Fibroblast of peridontal ligament (primary cell): ENCODE data around the gene GCAT.

Source experiments
- DNase-seq: peaks from one replicate; pipeline ENCODE4 v3.0.0-alpha.2; 2010; ENCODE audit errors: extremely low read depth

Gene GCAT

DNA sequence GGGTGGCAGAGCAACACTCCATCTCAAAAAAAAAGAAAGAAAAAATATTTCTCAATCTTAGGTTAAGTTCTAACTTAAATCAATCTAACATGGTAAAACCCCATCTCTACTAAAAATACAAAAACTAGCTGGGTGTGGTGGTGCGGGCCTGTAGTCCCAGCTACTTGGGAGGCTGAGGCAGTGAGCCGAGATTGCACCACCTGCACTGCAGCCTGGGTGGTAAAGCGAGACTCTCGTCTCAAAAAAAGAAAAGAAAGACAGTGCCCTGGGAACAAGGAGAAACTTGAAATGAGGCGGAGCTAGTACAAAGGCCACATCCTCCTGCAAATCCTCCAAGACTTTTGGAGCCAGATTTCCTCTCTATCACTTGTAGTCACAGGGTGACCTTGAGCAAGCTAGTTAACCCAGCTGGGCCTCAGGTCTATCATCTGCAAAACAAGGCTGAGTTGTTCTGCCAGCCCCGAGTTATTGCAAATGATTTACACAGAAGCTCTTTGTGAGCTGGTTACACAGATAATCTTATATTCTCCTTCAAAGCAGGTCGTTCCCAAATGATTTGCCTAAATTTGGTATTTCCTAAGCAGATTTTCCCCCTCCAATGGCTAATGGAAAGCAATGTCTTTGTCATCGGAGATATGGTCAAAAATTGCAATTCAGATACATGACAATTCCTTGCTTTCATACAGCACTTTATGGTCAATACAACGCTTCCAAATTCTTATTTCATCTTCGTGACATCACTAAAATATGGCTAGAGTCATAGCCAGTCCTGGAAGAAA lies 34.5 kb downstream of the GCAT start:
- no peak for DNase-seq

DNA sequence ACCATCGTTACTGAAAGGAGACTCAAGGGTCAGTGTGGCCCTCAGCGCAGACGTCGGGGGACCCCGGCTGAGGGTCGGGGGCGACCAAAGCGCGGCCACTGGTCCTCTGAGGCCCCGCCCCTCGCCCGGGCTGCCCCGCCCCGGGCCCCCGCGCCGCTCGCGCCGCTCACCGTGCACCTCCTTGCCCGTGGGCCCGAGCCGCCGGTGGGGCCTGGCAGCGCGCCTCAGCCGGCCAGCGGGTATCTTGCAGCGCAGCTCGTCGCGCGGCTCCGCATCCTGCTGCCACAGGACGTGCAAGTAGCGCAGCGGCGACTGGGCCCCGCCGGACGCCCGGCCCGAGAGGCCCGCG lies 36.0 kb downstream of the GCAT start:
- no peak for DNase-seq

DNA sequence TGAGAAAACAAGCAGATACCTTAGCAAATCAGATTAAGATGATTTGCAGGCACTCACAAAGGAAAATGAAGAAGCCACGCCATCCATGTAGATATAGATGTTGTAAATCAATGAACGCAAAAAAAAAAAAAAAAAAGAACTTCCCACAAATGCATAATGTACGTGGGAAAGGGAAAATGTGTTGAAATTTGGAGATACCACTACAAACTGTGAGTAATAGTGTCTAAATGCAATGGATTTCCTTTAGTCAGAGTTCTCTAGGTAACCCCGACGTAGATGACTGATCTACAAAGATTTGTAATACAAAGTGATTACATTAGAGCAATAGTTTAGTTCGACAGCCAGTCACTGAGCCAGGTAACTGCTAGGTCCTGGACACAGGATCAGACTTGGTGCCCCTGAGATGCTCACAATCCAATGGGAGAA lies 37.2 kb downstream of the GCAT start:
- DNase-seq, result no peak

DNA sequence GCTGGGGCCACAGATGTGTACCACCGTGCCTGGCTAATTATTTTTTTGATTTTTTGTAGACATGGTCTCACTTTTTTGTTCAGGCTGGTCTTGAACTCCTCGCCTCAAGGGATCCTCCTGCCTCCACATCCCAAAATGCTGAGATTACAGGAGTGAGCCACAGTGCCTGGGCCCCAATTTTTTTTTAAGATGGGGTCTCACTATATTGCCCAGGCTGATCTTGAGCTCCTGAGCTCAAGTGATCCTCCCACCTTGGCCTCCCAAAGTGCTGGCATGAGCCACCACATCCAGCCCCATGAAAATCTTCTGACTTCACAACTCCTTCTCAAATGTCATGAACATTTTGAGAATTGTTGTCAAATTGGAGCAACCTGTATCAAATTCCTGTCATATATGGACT lies 38.7 kb downstream of the GCAT start:
- DNase-seq, result no peak

DNA sequence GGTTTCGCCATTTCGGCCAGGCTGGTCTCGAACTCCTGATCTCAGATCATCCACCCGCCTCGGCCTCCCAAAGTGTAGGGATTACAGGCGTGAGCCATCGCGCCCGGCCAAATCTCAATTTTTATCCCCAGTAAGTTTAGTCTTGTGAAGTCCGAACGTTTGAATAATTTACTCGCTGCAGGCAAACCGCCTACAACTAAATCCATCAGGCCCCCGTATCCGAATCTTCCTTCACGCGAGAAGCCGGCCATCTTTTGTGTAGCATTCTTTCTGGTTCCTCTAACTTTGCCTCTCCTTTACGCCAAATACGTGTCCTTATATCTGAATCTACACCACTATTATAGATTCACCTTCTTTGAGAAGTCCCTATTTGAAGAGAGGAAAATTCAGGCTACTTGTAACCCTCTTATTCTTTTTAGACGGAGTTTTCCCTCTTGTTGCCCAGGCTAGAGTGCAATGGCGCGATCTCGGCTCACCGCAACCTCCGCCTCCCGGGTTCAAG lies 40.9 kb downstream of the GCAT start:
- peak; percentile 48 for DNase-seq

DNA sequence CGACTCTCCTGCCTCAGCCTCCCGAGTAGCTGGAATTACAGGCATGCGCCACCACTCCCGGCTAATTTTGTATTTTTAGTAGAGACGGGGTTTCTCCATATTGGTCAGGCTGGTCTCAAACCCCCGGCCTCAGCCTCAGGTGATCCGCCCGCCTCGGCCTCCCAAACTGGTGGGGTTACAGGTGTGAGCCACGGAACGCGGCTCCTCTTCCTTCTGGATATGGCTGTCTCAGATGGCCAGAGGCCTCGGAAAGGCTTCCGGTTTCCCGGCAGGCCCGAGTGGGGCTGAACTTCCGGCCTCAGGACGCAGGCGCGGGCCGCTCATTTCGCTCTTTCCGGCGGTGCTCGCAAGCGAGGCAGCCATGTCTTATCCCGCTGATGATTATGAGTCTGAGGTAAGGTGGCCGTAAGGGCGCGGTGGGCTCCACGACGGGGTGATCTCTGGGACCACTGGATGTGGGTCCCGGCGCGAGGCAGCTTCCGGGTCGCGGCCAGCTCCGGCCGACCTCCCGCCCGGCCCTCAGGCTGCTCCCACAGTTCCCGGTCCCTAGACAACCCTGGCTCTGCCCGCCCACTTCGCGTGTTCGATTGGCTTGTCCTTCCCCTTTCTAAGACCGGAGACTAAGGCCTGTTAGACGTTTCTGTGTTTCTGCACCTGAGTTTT lies 41.5 kb downstream of the GCAT start, which contains the start of gene EIF3L:
Gene EIF3L, plus strand, starts transcription at position 331 of the 663 bp plus-strand sequence. Its CDS starts 31 bp downstream, at position 362.
- DNase-seq, result peak; percentile 81

DNA sequence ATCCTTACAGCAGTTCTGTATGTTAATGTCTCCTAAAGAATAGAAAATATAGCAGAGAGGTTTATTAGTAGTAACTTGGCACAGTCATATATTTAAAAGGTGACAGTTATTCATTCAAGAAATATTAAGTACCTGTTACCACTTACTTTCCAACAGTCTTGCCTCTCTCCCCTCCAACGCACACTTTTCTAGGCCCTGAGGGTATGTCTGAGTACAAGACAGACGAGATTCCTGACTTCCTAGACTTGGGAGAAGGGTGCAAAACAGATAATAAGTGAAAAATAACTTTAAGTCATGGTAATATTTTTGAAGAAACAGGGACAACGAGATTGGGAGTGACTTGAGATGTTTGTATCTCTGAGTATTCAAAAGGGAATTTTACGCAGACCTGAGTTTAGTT lies 43.1 kb downstream of the GCAT start:
- DNase-seq, result no peak

DNA sequence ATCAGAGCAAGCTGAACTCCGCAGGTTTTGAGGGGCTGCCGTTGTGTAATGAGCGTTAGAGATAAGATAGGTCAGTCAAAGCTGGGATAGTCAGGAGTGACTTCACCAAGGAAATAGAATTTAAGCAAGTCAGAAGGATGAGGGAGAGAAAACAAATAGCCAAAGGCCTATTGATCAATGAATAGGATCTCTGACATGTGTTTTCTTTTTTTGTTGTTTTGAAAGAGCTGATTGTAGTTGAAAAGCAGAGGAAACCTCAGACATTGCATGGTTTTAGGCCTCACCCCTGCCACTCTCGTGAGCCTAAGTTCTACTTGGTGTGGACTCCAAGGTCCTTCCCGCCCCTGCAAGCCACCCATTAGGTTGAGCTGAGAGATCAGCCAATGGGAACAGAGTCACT lies 44.7 kb downstream of the GCAT start:
- DNase-seq, result no peak

DNA sequence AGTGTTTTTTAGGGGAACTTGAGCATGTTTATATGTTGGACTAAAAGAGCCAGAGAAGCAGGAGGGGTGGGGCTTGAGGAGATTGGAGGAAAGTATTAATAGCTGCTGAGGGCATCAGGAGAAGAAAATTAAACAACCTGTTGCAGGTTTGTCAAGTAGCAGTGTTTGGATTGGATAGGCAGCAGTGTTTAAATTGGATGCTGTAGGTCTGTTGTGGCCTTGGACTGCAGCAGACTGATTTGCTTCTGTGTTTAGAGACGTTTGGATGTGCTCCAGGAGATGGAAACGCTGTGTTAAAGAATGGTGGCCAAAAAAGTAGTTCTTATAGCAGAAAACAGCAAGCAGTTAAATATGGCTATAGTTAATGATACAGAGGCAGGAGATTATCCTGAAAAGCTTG lies 47.2 kb downstream of the GCAT start:
- no peak for DNase-seq

DNA sequence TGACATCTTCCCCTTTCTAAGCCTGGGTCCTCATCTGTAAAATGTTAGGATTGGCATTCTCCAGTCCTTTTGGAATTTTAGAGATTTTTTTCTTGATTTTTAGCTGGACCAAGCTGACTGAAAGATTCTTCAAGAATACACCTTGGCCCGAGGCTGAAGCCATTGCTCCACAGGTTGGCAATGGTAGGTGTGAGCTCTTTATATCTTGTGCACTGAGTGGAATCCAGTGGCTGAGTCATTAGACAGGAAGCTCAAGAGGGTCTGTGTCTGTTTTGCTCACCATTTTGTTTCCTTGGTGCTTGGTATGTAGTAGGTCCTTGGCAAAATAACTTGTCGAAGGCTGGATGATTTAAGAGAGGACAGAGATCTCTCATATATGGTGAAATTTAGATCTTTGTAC lies 47.7 kb downstream of the GCAT start:
- no peak for DNase-seq

DNA sequence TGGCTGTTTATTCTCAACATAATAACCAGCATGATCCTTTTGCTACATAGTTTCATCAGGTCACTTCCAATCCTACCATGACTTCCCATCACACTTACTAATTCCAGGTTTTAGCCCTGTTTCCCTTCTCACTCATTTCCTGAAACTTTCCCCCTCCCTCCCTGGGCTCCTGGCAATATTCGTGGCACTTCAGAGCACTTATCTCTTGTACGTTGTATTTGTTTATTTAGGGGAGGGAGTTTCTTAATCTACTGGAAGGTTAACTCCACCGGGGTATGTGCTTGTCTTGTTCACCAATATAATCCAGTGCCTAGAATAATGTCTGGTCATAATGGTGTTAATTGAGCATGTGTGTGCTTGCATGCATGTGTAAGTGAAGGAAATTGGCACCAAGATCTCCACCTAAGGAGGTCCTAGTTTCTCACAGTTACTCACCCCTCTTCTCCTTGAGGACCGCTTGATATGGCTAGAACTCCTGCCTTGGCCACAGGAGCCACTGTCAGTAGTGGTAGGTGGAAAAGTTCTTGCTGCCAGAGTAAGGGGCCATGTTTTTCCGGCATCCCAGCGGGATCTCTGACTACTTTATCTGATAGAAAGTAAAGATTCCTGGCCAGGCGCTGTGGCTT lies 53.2 kb downstream of the GCAT start:
- no peak for DNase-seq

DNA sequence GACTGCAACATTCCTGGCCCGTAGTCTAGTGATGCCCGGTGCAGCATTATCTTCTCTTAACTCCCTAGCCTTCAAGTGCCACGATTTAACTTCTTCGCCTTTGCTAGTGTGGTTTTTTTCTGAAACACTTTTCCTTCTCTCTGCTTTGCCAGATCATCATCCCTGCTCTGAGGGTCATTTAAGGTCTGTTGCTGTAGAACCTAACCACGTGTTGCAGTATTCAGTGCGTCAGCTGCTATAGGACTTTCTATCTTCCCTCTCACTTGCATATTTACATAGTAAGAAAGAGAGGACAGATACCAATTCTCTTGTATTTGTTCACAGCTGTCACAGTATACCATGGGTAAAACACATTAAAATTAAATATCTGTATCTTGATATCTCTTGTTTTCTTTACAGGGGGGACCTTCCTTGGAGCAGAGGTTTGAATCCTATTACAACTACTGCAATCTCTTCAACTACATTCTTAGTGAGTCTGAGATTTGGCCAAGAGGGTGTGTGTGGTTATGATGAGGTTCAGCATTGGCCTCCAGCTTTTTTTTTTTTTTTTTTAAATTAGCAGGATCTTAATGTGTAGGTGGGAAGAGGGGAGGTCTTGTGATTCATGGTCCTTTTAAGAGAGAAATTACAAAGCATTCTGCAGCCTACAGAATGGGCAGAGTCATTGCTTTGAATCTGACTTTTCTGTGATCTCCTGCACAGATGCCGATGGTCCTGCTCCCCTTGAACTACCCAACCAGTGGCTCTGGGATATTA lies 55.0 kb downstream of the GCAT start:
- no peak for DNase-seq

DNA sequence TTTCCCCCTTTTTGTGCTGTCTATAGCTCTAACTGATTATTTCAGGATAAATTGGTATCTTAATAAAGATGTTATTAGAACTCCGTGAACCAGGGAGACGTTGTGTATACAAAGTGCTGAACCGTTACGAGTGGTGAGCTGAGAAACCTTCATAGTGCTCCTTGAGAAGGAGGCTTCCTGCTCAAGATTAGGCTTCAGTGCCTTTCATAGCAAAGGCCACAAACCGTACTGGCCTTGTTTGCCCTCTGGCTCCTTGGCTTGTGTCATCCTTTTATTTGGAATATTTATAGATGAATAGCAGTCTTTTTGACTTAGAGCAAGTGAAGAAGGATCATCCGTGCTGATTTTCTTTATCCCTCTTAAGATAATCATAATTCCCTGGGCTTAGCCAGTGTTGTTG lies 57.8 kb downstream of the GCAT start:
- DNase-seq, result no peak
